HG03571 (cell line): ENCODE measurements around the gene DNAH10.
"Not testable (repeated sequence)": the region's sequence is repeated elsewhere in the genome, so short reads cannot be mapped to it uniquely, and the experiment has no call there.

Experiments used
- ATAC-seq: cut with Tn5 transposase; IDR thresholded peaks from one replicate; pipeline ENCODE4 v1.9.1; 2021; ENCODE audit not compliant: unreplicated experiment

DNAH10 gene

GRCh38 chr12:123943816-123944215 is 181.7 kb downstream of the DNAH10 start:
- no peak for ATAC-seq

- no peak for ATAC-seq
Measured at GRCh38 chr12:123944696-123945095, 182.6 kb downstream of the DNAH10 start.

GRCh38 chr12:123945287-123946151 is 183.4 kb downstream of the DNAH10 start:
- no peak for ATAC-seq

GRCh38 chr12:123946152-123946515 is 184.0 kb downstream of the DNAH10 start:
- no peak for ATAC-seq

DNA sequence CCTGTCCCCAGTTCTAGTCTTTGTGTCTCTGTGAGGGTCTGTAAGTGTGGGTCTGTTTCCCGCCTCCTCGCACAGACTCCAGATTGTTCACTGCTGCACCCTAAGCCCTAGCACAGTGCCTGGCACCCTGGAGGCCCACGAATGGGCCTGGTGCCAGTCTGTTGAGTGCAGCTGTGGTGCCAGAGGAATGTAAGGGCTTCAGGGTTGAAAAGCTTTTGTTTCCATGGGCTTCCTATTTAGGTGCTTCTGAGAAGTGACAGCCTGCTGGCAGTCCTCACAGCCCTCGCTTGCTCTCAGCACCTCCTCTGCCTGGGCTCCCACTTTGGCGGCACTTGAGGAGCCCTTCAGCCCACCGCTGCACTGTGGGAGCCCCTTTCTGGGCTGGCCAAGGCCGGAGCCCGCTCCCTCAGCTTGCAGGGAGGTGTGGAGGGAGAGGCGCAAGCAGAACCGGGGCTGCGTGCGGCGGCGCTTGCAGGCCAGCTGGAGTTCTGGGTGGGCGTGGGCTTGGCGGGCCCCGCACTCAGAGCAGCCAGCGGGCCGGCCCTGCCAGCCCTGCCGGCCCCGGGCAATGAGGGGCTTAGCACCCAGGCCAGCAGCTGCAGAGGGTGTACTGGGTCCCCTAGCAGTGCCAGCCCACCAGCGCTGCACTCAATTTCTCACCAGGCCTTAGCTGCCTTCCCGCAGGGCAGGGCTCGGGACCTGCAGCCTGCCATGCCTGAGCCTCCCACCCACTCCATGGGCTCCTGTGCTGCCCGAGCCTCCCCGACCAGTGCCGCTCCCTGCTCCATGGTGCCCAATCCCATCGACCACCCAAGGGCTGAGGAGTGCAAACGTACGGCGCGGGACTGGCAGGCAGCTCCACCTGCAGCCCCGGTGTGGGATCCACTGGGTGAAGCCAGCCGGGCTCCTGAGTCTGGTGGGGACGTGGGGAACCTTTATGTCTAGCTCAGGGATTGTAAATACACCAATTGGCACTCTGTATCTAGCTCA is 184.7 kb downstream of the DNAH10 start:
- ATAC-seq: not testable (repeated sequence)

DNA sequence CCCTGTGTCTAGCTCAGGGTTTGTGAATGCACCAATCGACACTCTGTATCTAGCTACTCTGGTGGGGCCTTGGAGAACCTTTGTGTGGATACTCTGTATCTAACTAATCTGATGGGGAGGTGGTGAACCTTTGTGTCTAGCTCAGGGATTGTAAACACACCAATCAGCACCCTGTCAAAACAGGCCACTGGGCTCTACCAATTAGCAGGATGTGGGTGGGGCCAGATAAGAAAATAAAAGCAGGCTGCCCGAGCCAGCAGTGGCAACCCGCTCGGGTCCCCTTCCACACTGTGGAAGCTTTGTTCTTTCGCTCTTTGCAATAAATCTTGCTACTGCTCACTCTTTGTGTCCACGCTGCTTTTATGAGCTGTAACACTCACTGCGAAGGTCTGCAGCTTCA is 185.4 kb downstream of the DNAH10 start:
- not testable (repeated sequence) for ATAC-seq

GRCh38 chr12:123948401-123948795 is 186.3 kb downstream of the DNAH10 start:
- ATAC-seq: no peak

DNA sequence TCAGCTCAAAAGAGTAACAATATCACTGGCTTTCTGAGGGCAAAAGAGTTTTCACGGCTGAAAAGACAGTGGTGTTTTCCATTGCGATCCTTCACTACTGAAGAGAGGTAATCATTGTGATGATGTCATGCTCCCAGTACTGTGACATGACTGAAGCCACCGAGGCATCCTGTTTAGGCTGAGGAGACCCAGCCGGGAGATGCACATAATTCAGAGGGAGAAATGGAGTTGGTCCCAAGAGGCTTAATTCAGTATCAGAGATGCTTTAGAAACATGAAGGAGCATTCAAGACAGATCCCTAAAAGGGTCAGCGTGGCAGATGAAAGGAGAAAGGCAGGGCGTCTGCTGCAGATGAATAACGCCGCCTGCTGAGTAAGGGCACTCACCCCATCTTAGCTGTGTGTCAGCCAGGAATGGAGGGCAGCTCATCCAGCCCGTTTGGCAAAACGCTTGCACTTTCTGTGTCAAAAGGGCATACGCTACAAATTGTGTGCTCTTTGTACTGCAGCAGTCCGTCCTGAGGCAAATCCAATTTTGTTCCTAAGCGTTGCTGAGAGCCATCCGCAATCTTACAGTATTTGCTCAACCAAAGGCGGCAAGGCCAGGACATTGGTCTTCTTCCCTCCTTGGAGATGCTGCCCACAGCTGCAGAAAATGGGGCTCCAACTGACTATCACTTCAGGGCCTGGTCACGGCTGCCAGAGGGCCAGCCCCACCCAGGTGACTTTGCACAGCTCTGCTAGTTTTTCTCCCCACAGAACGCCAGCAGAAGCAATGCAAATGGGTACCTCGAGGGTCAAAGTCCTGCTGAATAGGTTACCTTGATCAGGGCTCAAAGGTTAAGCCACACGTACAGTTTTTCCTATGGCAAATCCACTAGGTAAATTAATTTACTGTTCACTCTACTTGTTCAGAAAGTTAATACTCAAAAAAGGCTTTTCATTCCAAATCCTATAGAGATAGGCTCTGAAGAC is 187.0 kb downstream of the DNAH10 start:
- ATAC-seq: no peak

DNA sequence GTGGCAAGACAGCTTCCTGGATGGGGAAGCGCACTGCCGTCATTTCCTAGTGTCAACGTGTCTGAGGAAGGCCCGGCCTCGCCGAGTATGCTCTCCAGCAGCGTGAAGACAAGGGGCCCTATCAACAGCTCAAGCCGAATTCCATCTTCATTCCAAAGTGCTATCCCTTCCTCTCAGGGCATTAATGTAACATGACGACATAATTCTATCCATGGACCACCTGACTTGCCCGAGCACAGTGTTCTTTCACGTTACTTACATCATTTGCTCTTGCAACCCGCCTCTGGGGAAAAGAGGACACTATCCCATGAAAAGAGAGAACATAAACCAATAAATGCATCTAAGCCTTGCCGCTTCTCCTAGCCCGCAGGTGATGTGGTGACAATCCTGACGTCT is 187.7 kb downstream of the DNAH10 start:
- no peak for ATAC-seq

- ATAC-seq: no peak
Measured at GRCh38 chr12:123950476-123951349, 188.6 kb downstream of the DNAH10 start.

GRCh38 chr12:123951467-123951866 is 189.4 kb downstream of the DNAH10 start:
- ATAC-seq: no peak

DNA sequence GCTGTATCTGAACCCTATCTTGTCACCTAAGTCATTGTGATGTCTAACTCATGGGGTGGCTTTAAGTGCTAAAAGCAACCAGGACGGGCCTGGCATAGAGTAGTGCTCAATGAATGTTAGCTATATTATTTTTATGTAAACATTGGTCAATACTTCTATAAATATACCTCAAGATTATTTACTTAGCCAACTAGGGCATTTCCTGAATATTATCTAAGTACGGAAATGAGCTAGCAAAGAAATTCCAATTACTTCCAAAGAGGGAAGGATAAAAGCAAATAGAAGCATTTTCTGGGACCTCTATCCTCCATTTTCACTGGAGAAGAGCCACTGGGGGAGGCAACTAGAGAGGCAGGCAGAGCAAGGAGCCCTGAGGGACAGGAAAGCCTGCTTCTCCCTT is 189.9 kb downstream of the DNAH10 start:
- ATAC-seq: no peak

GRCh38 chr12:123954647-123955350 is 192.7 kb downstream of the DNAH10 start:
- ATAC-seq: no peak

DNA sequence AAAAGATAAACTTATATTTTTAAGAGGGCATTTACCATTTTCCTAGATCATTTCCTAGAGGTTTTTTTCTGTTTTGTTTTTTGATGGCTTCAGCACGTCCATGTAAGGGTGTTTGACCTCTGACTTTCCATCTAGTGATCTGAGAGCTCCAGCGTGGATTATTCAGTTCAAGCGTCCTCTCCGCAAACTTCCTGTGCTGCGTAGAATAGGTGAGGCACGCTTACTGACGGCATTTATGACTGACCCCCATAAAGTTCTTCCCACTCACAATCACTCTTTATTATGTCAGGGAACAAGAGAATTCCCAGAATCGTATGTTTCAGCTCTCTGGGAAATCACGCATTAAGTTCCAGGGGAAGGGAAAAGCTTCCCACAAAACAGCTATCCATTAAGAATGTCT is 194.1 kb downstream of the DNAH10 start:
- no peak for ATAC-seq

DNA sequence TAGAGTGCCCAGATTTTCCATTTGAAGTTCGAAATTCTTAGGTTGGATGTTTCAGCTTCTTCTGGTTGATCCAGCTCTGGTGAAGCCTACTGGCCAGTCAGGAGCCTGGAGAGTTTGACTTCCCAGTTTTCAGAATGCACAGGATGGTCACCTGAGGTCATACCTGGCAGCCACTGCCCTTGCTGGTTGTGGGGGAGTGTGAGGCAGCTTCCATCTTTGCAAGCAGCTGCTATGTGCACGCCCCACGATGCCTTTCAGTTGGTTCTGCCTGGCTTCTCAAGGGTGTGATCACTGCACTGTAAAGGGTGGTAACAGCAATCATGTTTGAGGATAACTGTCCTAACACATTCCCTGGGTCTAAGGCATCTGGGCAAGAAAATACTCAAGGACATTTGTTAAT is 195.1 kb downstream of the DNAH10 start:
- no peak for ATAC-seq

DNA sequence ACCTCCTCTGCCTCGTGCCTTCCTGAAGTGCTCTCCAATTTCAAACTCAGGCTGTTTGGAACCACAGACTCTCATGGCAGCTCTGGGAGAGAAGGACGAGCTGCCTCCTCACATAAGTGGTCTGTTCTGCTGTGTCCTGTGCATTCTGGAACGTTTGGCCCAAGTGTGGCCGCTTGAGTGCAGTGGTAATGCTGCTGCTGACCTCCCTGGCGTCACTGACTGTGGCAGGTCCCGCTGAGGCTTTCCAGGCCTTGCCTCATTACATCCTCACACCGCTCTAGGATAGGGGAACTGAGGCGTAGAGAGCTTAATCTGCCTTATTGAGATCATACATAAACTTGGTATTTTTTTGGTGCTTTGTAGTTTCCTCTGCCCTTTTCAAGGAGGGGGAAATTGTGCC is 196.4 kb downstream of the DNAH10 start:
- no peak for ATAC-seq

DNA sequence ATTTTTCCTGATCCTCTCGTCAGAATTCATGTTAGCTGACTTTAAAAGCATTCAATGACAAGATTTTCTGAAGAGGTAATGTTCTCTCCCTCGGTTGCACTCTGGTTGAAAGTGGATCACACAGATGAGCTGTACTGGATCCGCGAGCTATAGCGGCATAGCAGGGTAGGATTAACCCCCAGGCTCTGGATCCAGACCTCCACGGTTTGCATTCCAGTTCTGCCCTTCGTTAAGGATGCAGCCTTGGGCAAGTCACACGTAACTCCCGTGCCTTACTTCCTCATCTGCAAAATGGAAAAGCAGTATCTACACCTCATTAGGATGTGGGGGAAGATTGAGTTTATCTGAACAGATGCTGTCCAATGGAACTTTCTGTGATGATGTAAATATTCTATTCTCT is 196.8 kb downstream of the DNAH10 start:
- no peak for ATAC-seq

- ATAC-seq: no peak
Measured at GRCh38 chr12:123960029-123960735, 198.1 kb downstream of the DNAH10 start.
